Esophagus squamous epithelium (tissue), 4 donors: ENCODE data around the gene ZDHHC11B.
"Not testable (repeated sequence)": the region's sequence is repeated elsewhere in the genome, so short reads cannot be mapped to it uniquely, and the experiment has no call there.

Source experiments
- CTCF ChIP-seq, 6 experiments: fragments of 450-650 bp in 4 of 6; fragments of 200-600 bp in 2 of 6; sonication (generic) in 2 of 6; IDR thresholded peaks; one replicate each; pipeline ENCODE4 v1.5.1; 2016 to 2019; ENCODE audit warnings: antibody characterized with exemption in 6 of 6, mild to moderate bottlenecking in 4 of 6, moderate library complexity in 4 of 6
- POLR2A ChIP-seq, 4 donors: fragments of 450-650 bp; IDR thresholded peaks; one replicate each; pipeline ENCODE4 v1.6.1; 2017; ENCODE audit warnings: antibody characterized with exemption in 4 of 4, mild to moderate bottlenecking in 4 of 4, moderate library complexity in 3 of 4

DNA sequence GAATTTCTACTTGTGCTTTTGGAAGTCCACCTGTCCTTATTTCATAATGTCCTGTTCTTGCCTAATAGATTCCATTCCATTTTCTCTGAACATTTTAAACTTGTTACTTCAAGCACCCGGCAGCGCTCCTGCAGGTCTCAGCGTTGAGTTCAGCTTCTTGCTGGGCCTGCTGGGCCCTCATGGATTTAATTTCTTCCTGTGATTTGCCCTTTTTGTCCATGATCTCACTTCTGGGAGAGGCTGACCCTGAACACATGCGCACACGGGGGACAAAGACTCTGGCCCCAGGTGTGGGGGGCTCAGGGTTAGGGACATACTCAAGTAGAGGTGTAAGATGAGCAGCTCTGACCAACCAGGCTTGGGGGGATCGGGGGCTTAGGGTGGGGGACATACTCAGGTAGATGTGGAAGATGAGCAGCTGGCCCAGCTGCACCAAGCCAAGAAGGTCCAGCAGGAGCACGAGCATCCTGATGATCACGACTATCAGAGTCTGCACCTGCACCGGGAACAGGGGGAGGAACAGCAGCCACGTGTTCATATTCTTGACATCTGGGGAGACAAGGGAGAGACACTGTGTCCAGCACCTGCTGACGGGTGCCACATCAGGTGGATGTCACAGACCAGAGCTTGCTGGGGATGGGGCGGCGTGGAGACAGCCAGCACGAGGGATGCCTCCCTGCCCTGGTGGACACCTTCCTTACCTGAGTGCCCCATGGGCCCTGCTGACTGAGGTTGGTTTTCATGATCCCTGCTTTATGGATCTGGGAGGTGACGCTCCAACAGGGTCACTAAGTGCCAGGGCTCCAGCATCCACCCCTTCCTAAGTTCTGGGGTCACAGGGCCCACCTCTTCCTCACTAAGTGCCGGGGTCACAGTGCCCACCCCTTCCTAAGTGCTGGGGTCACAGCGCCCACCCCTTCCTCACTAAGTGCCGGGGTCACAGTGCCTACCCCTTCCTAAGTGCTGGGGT is 36.2 kb downstream of the ZDHHC11B start:
- not testable (repeated sequence) for TF ChIP-seq CTCF, POLR2A (IDR thresholded peaks at IDR 0.05)
